ENCODE measurements around the gene FAAP100. TPM values are rescaled to one million over a fixed set of nuclear protein-coding genes. Genes with fewer than 3 reads are reported as not detected.

Gene FAAP100
- total and polyA plus RNA-seq, 8 donors: 23.0 to 33.7 (median 28.3) TPM

DNA sequence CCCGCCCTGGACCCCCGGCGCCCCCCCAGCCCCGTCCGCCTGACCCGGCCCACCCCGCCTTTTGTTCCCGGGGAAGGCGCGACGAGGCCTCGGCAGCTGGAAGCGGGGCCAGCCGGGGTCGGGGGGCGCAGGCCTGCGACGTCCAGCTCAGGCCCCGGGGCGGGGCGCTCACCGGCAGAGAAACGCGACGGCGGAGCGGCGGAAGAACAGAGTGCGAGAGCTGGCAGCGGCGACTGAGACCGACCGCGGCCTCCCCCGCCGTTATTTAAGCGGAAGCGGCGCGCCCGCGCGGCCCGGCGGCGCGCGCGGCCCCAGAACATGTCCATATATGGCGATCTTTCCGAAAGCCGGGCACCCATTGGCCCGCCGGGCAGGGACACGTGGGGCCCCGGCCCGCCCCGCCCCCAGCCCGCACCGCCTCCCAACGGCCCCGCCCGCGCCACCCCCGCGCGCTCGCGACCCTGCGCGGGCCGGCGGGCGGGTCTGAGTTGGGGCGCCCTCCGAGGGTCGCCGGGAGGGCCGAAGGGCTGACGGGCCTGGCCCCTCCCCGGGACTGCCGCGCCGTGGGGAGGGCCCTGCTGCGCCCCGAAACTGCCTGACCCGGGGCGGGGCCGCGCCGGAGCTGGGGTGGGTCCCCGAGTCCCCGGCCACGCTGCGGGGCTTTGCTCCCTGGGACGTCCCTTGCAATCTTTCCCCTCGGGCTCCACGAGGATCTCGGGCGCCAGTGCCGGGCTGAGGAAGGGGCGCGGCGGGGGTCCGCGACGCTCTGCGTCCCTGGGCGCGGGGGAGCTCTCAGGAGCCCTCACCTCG, 39.4 kb downstream of the FAAP100 start, which contains the start of gene ACTG1:
Gene ACTG1, minus strand, starts transcription at position 238 of the 810 bp plus-strand sequence. CDS start 445 bp downstream, outside the sequence.
- intact Hi-C loops (cut with DNase I): loop anchor here in 1 of 2 donors (5.0 kb wide), 1 partner anchor 115 kb away; the partner anchor contains the start of gene BAHCC1
- Histone ChIP-seq H3K4me1 (peaks cover 19 to 51% of the 10 kb centered on the region in 2 donors), H3K4me3 (peak within 1 kb of the TSS; percentile 86 to 91), H3K9me3 (no peaks in the 10 kb centered on the region), H3K36me3 (peaks cover 0 to 40% of the 10 kb centered on the region in 2 donors), H3K27me3 (no peaks in the 10 kb centered on the region), H3K27ac (peak within 1 kb of the TSS; percentile 99 to 100)
- ATAC-seq: peak; percentile 65
- TF ChIP-seq, protein P1, sequence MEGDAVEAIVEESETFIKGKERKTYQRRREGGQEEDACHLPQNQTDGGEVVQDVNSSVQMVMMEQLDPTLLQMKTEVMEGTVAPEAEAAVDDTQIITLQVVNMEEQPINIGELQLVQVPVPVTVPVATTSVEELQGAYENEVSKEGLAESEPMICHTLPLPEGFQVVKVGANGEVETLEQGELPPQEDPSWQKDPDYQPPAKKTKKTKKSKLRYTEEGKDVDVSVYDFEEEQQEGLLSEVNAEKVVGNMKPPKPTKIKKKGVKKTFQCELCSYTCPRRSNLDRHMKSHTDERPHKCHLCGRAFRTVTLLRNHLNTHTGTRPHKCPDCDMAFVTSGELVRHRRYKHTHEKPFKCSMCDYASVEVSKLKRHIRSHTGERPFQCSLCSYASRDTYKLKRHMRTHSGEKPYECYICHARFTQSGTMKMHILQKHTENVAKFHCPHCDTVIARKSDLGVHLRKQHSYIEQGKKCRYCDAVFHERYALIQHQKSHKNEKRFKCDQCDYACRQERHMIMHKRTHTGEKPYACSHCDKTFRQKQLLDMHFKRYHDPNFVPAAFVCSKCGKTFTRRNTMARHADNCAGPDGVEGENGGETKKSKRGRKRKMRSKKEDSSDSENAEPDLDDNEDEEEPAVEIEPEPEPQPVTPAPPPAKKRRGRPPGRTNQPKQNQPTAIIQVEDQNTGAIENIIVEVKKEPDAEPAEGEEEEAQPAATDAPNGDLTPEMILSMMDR (IDR thresholded peaks at IDR 0.05): no peak
- peak; percentile 93 to 96 (median 95) for DNase-seq

DNA sequence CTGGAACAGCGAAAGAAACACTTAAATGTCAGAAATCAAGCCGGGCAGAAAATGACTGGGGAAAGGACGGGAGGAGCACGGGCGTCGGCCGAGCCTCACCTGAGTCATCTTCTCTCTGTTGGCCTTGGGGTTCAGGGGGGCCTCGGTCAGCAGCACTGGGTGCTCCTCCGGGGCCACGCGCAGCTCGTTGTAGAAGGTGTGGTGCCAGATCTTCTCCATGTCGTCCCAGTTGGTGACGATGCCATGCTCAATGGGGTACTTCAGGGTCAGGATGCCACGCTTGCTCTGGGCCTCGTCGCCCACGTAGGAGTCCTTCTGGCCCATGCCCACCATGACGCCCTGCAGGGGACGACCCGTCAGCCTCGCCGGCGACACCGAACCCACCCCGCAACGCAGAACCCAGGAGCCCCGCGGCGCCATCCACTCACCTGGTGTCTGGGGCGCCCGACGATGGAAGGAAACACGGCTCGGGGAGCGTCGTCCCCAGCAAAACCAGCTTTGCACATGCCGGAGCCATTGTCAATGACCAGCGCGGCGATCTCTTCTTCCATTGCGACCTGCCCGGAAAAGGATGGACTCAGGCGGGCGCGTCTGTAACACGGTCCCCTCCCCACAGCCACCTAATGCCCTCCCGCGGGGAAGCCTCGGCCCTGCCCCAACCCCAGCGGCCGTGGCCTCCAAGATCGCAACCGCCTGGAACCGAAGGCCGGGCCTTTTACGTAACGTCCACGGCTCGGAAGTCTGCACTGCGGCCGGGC, 40.2 kb downstream of the FAAP100 start:
- Histone ChIP-seq H3K36me3 (peaks cover 0 to 40% of the 10 kb centered on the region in 2 donors), H3K9me3 (no peaks in the 10 kb centered on the region), H3K27ac (peak overlapping the region; percentile 99 to 100), H3K27me3 (no peaks in the 10 kb centered on the region), H3K4me3 (peak overlapping the region; percentile 86 to 91), H3K4me1 (peaks cover 19 to 43% of the 10 kb centered on the region in 2 donors)
- DNase-seq: peak in 2 of 4 donors; percentile 61 to 87
- intact Hi-C loops (cut with DNase I): loop anchor here in 1 of 2 donors (5.0 kb wide), 1 partner anchor 115 kb away; the partner anchor contains the start of gene BAHCC1
- TF ChIP-seq, protein P1 (IDR thresholded peaks at IDR 0.05): no peak
- ATAC-seq: peak; percentile 1

DNA sequence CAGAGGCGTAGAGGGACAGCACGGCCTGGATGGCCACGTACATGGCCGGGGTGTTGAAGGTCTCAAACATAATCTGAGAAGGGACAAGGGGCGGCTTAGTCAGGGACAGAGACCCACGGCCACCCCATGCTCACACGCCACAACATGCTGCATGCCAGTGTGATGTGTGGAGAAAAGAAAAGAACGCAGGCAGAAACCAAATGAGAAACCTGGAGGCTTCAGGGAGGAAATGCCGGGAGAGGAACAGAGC, 40.7 kb downstream of the FAAP100 start:
- intact Hi-C loops (cut with DNase I): loop anchor here in 1 of 2 donors (5.0 kb wide), 1 partner anchor 114 kb away; the partner anchor contains the start of gene BAHCC1
- H3K36me3 ChIP-seq: peaks cover 0 to 40% of the 10 kb centered on the region in 2 donors
- DNase-seq: no peak
- peaks cover 18 to 38% of the 10 kb centered on the region in 2 donors for H3K4me1 ChIP-seq
- no peak for ATAC-seq
- H3K27ac ChIP-seq: peak overlapping the region; percentile 99 to 100
- H3K4me3 ChIP-seq: peak overlapping the region; percentile 86 to 91
- H3K27me3 ChIP-seq: no peaks in the 10 kb centered on the region
- H3K9me3 ChIP-seq: no peaks in the 10 kb centered on the region
- TF ChIP-seq, protein P1 (IDR thresholded peaks at IDR 0.05): no peak

DNA sequence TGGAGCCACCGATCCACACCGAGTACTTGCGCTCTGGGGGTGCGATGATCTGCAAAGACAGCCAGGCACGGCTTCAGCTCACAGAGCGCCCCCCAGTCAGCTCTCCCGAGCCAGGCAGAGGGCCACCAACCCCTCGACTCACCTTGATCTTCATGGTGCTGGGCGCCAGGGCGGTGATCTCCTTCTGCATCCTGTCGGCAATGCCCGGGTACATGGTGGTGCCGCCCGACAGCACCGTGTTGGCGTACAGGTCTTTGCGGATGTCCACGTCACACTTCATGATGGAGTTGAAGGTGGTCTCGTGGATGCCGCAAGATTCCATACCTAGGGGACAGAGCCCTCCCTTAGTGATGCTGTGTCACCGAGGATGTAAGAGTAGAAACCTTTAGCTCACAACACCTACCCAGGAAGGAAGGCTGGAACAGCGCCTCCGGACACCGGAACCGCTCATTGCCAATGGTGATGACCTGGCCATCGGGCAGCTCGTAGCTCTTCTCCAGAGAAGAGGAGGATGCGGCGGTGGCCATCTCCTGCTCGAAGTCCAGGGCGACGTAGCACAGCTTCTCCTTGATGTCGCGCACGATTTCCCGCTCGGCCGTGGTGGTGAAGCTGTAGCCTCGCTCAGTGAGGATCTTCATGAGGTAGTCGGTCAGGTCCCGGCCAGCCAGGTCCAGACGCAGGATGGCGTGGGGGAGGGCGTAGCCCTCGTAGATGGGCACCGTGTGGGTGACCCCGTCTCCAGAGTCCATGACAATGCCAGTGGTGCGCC, 41.2 kb downstream of the FAAP100 start:
- peaks cover 14 to 33% of the 10 kb centered on the region in 2 donors for H3K4me1 ChIP-seq
- H3K9me3 ChIP-seq: no peaks in the 10 kb centered on the region
- peak overlapping the region; percentile 99 to 100 for H3K27ac ChIP-seq
- ATAC-seq (no peak), DNase-seq (peak in 2 of 4 donors; percentile 50 to 84)
- intact Hi-C loops (cut with DNase I): loop anchor here in 1 of 2 donors (5.0 kb wide), 1 partner anchor 114 kb away; the partner anchor contains the start of gene BAHCC1
- peak overlapping the region; percentile 86 to 91 for H3K4me3 ChIP-seq
- H3K27me3 ChIP-seq: no peaks in the 10 kb centered on the region
- TF ChIP-seq, protein P1 (IDR thresholded peaks at IDR 0.05): no peak
- peaks cover 0 to 40% of the 10 kb centered on the region in 2 donors for H3K36me3 ChIP-seq
